ENCODE measurements around the gene CCDC80. TPM values are rescaled to one million over a fixed set of nuclear protein-coding genes. Genes with fewer than 3 reads are reported as not detected.

CCDC80 gene
- total RNA-seq, 1 donor from 2014 or later: not detected

DNA sequence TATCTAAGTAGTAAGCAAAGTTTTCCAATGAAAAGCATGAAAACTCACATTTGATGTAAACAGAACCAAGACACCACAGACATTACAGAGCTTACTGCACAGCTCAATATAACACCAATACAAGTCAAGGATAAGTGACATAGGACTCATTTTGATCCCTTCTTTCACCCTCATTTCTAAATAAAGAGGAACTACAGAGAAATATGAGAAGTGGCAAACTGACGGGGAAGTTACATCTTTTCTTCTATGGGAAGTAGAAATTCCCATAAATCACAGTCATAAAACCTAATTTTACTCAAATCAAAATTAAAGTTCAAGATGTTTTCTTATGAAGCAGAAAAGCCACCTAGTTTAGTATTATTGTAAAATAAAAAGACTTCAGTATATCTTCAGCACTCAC is 83.0 kb downstream of the CCDC80 start:
- intact Hi-C loops (cut with micrococcal nuclease): no loop called here
- no peak for ATAC-seq (ENCODE audit: low read depth)
- H3K36me3 Mint-ChIP-seq (ENCODE audit: low read depth): peaks cover 46% of the 10 kb centered on the region
- H3K4me3 Mint-ChIP-seq: no peak overlapping the region
- no peak overlapping the region for H3K27ac Mint-ChIP-seq
- ChIA-PET CTCF (interaction anchor here (1.2 kb wide), 1 partner anchor 265 kb away, joined by 4 read pairs; no protein-coding TSS in a partner anchor), POLR2A (interaction anchor here (0.6 kb wide), 1 partner anchor 245 kb away, joined by 3 read pairs; no protein-coding TSS in a partner anchor)
- no peaks in the 10 kb centered on the region for H3K9me3 Mint-ChIP-seq
- TF ChIP-seq, protein P1, sequence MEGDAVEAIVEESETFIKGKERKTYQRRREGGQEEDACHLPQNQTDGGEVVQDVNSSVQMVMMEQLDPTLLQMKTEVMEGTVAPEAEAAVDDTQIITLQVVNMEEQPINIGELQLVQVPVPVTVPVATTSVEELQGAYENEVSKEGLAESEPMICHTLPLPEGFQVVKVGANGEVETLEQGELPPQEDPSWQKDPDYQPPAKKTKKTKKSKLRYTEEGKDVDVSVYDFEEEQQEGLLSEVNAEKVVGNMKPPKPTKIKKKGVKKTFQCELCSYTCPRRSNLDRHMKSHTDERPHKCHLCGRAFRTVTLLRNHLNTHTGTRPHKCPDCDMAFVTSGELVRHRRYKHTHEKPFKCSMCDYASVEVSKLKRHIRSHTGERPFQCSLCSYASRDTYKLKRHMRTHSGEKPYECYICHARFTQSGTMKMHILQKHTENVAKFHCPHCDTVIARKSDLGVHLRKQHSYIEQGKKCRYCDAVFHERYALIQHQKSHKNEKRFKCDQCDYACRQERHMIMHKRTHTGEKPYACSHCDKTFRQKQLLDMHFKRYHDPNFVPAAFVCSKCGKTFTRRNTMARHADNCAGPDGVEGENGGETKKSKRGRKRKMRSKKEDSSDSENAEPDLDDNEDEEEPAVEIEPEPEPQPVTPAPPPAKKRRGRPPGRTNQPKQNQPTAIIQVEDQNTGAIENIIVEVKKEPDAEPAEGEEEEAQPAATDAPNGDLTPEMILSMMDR (IDR thresholded peaks at IDR 0.05): no peak
- no peak for DNase-seq
- H3K4me1 Mint-ChIP-seq: peaks cover 61% of the 10 kb centered on the region
- H3K27me3 Mint-ChIP-seq: no peaks in the 10 kb centered on the region

DNA sequence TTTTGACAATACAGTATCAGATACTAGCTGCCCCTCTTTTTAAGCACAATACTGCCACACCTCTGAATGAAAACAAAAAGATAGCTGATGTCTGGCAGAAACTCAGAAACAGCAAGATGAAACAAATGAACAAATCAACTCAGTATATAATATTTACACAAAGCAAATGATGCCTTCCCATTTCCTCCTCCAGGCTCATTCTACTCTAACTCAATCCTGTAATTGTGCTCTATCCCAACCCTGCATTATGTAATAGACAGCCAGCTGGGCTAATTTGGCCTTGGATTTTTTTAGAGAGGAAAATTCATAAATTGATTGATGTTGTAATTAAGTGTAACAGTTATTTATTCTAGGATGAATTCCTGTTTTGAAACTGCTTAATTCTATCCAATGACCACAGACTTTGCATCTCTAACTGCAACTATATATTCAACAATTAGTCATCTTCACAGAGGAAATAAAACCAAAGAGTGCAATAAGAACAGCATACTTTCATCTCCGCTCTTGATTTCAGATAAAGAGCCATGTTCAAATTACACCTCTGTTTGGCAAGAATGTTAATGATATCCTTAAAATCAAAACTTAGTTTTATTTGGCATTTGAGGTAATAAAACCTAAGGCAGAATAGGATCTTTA is 85.3 kb downstream of the CCDC80 start:
- peaks cover 49% of the 10 kb centered on the region for H3K4me1 Mint-ChIP-seq
- no peaks in the 10 kb centered on the region for H3K27me3 Mint-ChIP-seq
- H3K36me3 Mint-ChIP-seq (ENCODE audit: low read depth): peaks cover 41% of the 10 kb centered on the region
- no peaks in the 10 kb centered on the region for H3K9me3 Mint-ChIP-seq
- ATAC-seq (ENCODE audit: low read depth) (no peak), DNase-seq (no peak)
- ChIA-PET CTCF (interaction anchor here (1.1 kb wide), 1 partner anchor 262 kb away, joined by 3 read pairs; no protein-coding TSS in a partner anchor), POLR2A (no interaction called here)
- peak overlapping the region; percentile 9 for H3K4me3 Mint-ChIP-seq
- peak overlapping the region; percentile 25 for H3K27ac Mint-ChIP-seq
- intact Hi-C loops (cut with micrococcal nuclease): no loop called here
- TF ChIP-seq, protein P1 (IDR thresholded peaks at IDR 0.05): no peak

DNA sequence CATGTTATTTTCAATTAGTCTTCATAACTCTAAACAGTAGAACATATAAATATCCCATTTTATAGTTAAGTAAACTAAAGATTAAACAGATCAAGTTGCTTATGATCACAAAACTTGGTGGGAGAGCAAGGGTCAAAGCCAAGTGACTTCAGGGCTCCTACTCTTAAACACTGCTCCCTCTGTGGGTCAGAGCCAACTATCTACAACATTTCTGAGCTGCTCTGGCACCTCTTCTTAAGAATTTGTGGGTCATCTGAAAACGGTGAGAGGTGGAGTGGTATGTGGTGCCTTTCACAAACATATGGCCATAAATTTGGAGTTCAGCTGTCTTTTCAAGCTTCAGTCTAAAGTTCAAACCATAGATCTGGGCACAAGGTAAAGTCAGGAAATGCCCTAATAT is 90.1 kb downstream of the CCDC80 start:
- TF ChIP-seq, protein P1 (IDR thresholded peaks at IDR 0.05): no peak
- intact Hi-C loops (cut with micrococcal nuclease): no loop called here
- ATAC-seq (ENCODE audit: low read depth) (no peak), DNase-seq (no peak)
- Mint-ChIP-seq H3K9me3 (no peaks in the 10 kb centered on the region), H3K4me3 (no peak overlapping the region), H3K27me3 (no peaks in the 10 kb centered on the region), H3K27ac (no peak overlapping the region), H3K4me1 (peaks cover 21% of the 10 kb centered on the region), H3K36me3 (ENCODE audit: low read depth) (peaks cover 53% of the 10 kb centered on the region)
- POLR2A ChIA-PET: interaction anchor here (1.3 kb wide), 1 partner anchor 11 kb away, joined by 3 read pairs; the partner anchor contains the start of genes ATG3 and SLC35A5
- CTCF ChIA-PET: no interaction called here

Other genes starting within 250 kb of the CCDC80 start
- 49.8 and 53.2 TPM in 2 replicates for gene BTLA, start 141.7 kb downstream of the CCDC80 start, total RNA-seq
- 48.3 and 54.9 TPM in 2 replicates for gene ATG3, start 79.2 kb downstream of the CCDC80 start, total RNA-seq
- 25.1 and 26.6 TPM in 2 replicates for gene SLC35A5, start 79.1 kb downstream of the CCDC80 start, total RNA-seq
- gene CD200R1L, start 205.7 kb upstream of the CCDC80 start, total RNA-seq: not detected in 2 replicates